Mesendoderm (in vitro differentiated cells): Measurements from ENCODE around the gene AK5.
"Not testable (repeated sequence)": the region's sequence is repeated elsewhere in the genome, so short reads cannot be mapped to it uniquely, and the experiment has no call there.

Experiments used
- DNase-seq: peaks from one replicate; pipeline ENCODE4 v3.0.0; 2013
- H2AK5ac ChIP-seq: 2 replicates; pipeline ENCODE4 v1.6.1; 2013; ENCODE audit warnings: low read length, inconsistent platforms
- H2BK120ac ChIP-seq: 2 replicates; pipeline ENCODE4 v1.6.1; 2013; ENCODE audit warnings: low read depth, mild to moderate bottlenecking, low read length, moderate library complexity, mixed read lengths
- H2BK15ac ChIP-seq: replicated peaks from 2 replicates; pipeline ENCODE4 v1.6.1; 2013; ENCODE audit warnings: low read depth, mild to moderate bottlenecking, moderate library complexity
- H2BK5ac ChIP-seq: 2 replicates; pipeline ENCODE4 v1.6.1; 2013; ENCODE audit warnings: low read length, inconsistent platforms
- H3K18ac ChIP-seq: 2 replicates; pipeline ENCODE4 v1.6.1; 2013; ENCODE audit warnings: mild to moderate bottlenecking, low read length, mixed read lengths
- H3K23ac ChIP-seq: one replicate; pipeline ENCODE4 v1.6.1; 2013; ENCODE audit warnings: low read length
- H3K27ac ChIP-seq: 2 replicates; pipeline ENCODE4 v1.5.1; 2013; ENCODE audit warnings: low read depth, mild to moderate bottlenecking, inconsistent platforms, low read length, moderate library complexity
- H3K27me3 ChIP-seq: 2 replicates; pipeline ENCODE4 v1.6.1; 2013; ENCODE audit warnings: low read length, control low read depth, mild to moderate bottlenecking, inconsistent platforms; ENCODE audit not compliant: insufficient read depth, poor library complexity
- H3K36me3 ChIP-seq: 2 replicates; pipeline ENCODE4 v1.6.1; 2013; ENCODE audit warnings: low read length, inconsistent platforms; ENCODE audit not compliant: control insufficient read depth, insufficient read depth
- H3K4ac ChIP-seq: one replicate; pipeline ENCODE4 v1.6.1; 2013; ENCODE audit warnings: low read depth, mild to moderate bottlenecking, low read length, moderate library complexity
- H3K4me1 ChIP-seq: 2 replicates; pipeline ENCODE4 v1.6.1; 2013; ENCODE audit warnings: low read depth, low read length, inconsistent platforms; ENCODE audit not compliant: control insufficient read depth
- H3K4me2 ChIP-seq: 2 replicates; pipeline ENCODE4 v1.6.1; 2013; ENCODE audit warnings: low read length
- H3K4me3 ChIP-seq: 2 replicates; pipeline ENCODE4 v1.5.1; 2013; ENCODE audit warnings: mild to moderate bottlenecking, low read length
- H3K56ac ChIP-seq: one replicate; pipeline ENCODE4 v1.6.1; 2013; ENCODE audit warnings: low read length
- H3K79me1 ChIP-seq: 2 replicates; pipeline ENCODE4 v1.6.1; 2013; ENCODE audit warnings: low read length, inconsistent platforms
- H3K79me2 ChIP-seq: 2 replicates; pipeline ENCODE4 v1.6.1; 2013; ENCODE audit warnings: mild to moderate bottlenecking, low read length; ENCODE audit not compliant: control insufficient read depth, insufficient read depth
- H3K9ac ChIP-seq: 2 replicates; pipeline ENCODE4 v1.6.1; 2013; ENCODE audit warnings: low read length, inconsistent platforms
- H4K5ac ChIP-seq: one replicate; pipeline ENCODE4 v1.6.1; 2013; ENCODE audit warnings: low read length
- H4K8ac ChIP-seq: one replicate; pipeline ENCODE4 v1.6.1; 2013; ENCODE audit warnings: low read depth, mild to moderate bottlenecking, control low read depth, low read length, moderate library complexity
- whole genome bisulfite sequencing: extraction: QIAGEN DNeasy Blood & Tissue Kit; methylation state at CpG from one replicate; pipeline ENCODE4 v1.1.7; 2013; ENCODE audit warnings: low lambda C conversion rate, missing lambda C conversion rate; ENCODE audit not compliant: insufficient coverage; ENCODE audit errors: extremely low coverage; 5-methylcytosine and 5-hydroxymethylcytosine counted together

AK5 gene

DNA sequence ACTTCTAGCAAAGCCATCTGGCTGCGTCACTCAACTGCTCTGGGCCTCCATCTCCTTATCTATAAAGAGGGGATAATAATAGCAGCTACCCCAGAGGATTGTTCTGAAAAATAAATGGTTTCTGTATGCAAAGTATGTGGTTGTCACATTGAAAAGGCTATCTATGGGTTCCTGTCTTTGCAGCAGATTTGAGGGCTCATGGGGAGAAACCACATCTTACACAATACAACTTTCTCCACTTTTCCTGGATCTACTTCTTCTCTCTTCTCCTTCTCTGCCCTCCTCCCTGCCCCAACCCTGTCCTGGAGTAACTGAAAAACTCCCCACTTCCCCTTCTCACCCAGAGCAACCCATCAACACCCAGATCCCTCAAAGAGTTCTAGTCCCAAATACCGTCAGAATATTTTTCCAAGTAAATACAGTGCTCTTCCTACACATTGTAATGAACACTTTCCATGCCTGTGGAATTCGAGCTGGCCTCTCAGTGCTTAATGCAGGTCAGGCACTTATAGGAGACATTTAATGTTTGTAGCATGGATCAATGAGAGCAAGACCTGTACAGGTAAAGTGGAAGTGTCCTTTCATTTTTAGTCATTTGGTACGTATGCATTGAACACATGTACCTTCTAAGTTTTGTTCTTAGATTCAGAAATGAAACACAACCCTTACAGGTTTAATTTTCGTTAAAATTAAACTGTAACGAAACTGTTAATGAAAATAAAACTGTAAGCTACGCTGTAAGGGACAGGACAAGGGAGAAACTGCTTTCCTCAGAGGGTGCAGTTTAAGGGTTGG lies 131.9 kb downstream of the AK5 start:
- Histone ChIP-seq H2AK5ac (no peak overlapping the region), H2BK15ac (no peak overlapping the region), H3K4me1 (no peaks in the 10 kb centered on the region), H3K18ac (no peak overlapping the region), H4K8ac (no peak overlapping the region), H4K5ac (no peak overlapping the region), H3K56ac (no peak overlapping the region), H3K36me3 (no peaks in the 10 kb centered on the region), H3K4ac (no peak overlapping the region), H3K23ac (no peak overlapping the region), H3K4me2 (no peak overlapping the region), H2BK120ac (no peak overlapping the region), H3K79me1 (no peaks in the 10 kb centered on the region), H3K4me3 (no peak overlapping the region), H3K27me3 (no peaks in the 10 kb centered on the region), H3K79me2 (no peaks in the 10 kb centered on the region), H2BK5ac (no peak overlapping the region), H3K27ac (no peak overlapping the region), H3K9ac (no peak overlapping the region)
- no peak for DNase-seq
- WGBS: no CpG with 5 or more reads among the region's 7 CpGs

DNA sequence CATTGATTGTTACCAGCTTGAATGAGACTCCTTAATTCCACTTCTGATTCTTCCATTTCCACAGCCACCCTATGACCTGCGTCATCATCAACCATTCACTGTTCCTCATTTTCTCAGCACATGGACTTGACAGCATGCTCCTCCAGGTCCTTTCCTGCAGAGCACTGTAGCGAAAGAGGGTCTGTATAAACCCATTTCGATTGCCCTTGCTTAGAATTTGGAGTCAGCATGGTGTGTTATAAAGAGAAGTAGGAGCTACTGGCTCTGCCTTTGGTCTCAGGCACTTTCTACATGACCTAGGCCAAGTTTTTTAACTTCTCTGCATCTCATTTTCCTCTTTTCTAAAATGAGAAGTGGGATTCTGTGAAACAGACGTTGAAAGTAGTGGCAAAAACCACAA lies 133.8 kb downstream of the AK5 start:
- no peak overlapping the region for H3K9ac ChIP-seq
- DNase-seq: no peak
- no CpG with 5 or more reads among the region's 4 CpGs for WGBS

DNA sequence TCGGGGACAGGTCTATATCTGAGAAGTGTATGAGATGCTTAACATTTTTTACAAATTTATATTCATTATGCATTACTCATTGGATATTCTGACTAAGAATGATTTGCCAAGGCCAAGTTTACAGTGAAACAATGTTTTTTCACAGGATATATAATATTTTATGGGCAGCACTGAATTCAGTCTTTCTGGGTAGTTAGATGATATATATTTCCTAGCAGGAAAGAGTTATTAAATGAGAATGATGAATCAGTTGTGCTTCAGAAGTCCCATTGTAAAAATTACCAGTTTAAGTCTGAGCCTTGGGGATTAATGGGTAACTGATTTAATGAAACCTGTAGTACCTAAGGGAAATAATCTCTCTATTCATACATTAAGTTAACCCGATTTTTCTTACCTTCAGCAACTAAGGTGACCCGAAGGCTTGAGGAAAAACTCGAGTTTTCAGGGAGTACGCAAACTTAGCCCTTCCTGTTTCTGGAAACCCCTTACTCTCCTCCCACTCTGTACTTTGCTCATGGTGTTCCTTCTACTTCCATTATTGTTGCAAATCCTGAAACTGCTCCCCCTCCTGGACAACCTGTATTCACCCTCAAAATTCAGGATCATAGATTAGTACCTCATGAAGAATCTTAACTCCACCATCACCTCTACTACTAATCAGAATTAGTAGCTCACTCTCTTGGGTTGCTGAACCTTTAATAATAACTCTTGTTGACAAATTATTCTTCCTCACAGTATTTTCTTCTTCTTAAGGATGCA lies 135.1 kb downstream of the AK5 start:
- peak; percentile 65 for DNase-seq
- WGBS: no CpG with 5 or more reads among the region's 5 CpGs

More for the DNA sequence above, 133.8 kb downstream of the AK5 start:
- Histone ChIP-seq H3K4me1 (no peaks in the 10 kb centered on the region), H3K23ac (no peak overlapping the region), H3K79me1 (no peaks in the 10 kb centered on the region), H3K18ac (no peak overlapping the region), H2BK120ac (no peak overlapping the region), H2BK15ac (no peak overlapping the region), H3K4me3 (no peak overlapping the region), H4K5ac (no peak overlapping the region), H3K27ac (no peak overlapping the region), H4K8ac (no peak overlapping the region), H3K4ac (no peak overlapping the region), H2AK5ac (no peak overlapping the region), H3K4me2 (no peak overlapping the region), H3K27me3 (no peaks in the 10 kb centered on the region), H3K36me3 (no peaks in the 10 kb centered on the region), H3K79me2 (no peaks in the 10 kb centered on the region), H2BK5ac (no peak overlapping the region), H3K56ac (no peak overlapping the region)

DNA sequence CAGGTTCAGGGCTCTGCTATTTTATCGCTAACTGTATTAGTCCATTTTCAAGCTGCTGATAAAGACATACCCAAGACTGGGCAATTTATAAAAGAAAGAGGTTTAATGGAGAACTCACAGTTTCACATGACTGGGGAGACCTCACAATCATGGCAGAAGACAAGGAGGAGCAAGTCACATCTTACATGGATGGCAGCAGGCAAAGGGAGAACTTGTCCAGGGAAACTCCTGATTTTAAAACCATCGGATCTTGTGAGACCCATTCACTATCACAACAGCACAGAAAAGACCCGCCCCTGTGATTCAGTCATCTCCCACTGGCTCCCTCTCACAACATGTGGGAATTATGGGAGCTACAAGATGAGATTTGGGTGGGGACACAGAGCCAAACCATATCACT lies 136.2 kb downstream of the AK5 start:
- H3K79me1 ChIP-seq, H2BK120ac ChIP-seq, H3K36me3 ChIP-seq, H3K27me3 ChIP-seq, H3K56ac ChIP-seq, H3K4me1 ChIP-seq, H3K27ac ChIP-seq, DNase-seq, H4K5ac ChIP-seq, H3K4me3 ChIP-seq, H3K9ac ChIP-seq, H2AK5ac ChIP-seq, H3K4me2 ChIP-seq, H2BK5ac ChIP-seq, H3K18ac ChIP-seq, H2BK15ac ChIP-seq, H3K4ac ChIP-seq, H3K79me2 ChIP-seq, H4K8ac ChIP-seq, H3K23ac ChIP-seq: not testable (repeated sequence)
- no CpG with 5 or more reads among the region's 3 CpGs for WGBS

More for the DNA sequence above, 135.1 kb downstream of the AK5 start:
- H3K27me3 ChIP-seq: no peaks in the 10 kb centered on the region
- H3K4me1 ChIP-seq: no peaks in the 10 kb centered on the region
- H3K9ac ChIP-seq: no peak overlapping the region
- no peak overlapping the region for H3K4me2 ChIP-seq
- H2BK5ac ChIP-seq: no peak overlapping the region
- no peak overlapping the region for H2AK5ac ChIP-seq
- no peak overlapping the region for H3K4ac ChIP-seq
- H3K27ac ChIP-seq: no peak overlapping the region
- no peak overlapping the region for H4K5ac ChIP-seq
- H2BK15ac ChIP-seq: no peak overlapping the region
- no peaks in the 10 kb centered on the region for H3K79me2 ChIP-seq
- H3K4me3 ChIP-seq: no peak overlapping the region
- no peaks in the 10 kb centered on the region for H3K79me1 ChIP-seq
- H3K23ac ChIP-seq: no peak overlapping the region
- H3K56ac ChIP-seq: no peak overlapping the region
- H4K8ac ChIP-seq: no peak overlapping the region
- H3K36me3 ChIP-seq: no peaks in the 10 kb centered on the region
- H3K18ac ChIP-seq: no peak overlapping the region
- no peak overlapping the region for H2BK120ac ChIP-seq

DNA sequence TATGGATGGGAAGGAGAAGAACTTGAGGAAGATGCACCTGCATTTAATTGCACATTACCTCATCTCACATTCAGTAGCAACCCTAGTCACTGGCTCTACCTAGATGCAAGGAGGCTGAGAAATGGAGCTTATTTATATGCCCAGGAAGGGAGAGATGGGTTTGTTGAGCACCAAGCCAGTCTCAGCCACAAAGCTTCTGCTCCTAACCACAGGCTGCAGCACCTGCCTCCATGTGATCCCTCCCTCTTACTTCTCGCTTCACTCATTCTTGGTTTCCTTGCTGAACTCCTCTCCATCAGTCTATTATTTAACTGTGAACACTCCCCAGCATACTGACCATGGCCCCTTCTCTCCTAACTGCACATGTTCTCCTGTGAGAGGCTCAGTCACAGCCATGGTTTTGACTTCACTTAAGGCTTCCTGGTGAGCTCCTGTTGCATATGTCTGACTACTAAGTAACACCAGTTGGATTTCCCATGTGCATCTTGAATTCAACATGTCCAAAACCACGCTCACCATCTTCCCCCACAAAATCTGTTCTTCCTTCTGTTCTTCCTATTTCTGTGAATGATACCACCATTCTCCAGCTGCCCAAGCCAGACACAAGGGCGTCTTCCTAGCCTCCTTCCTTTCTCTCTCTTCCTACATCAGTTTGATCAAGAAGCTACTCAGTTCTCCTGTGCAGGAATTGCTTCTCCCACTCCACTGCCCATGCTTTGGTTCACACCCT lies 139.8 kb downstream of the AK5 start:
- no peak overlapping the region for H3K27ac ChIP-seq
- H3K4me1 ChIP-seq: no peaks in the 10 kb centered on the region
- no peak overlapping the region for H2BK120ac ChIP-seq
- H2AK5ac ChIP-seq: no peak overlapping the region
- H3K4me2 ChIP-seq: no peak overlapping the region
- DNase-seq: no peak
- H3K9ac ChIP-seq: no peak overlapping the region
- H3K27me3 ChIP-seq: no peaks in the 10 kb centered on the region
- H4K5ac ChIP-seq: no peak overlapping the region
- no peak overlapping the region for H3K4ac ChIP-seq
- H3K36me3 ChIP-seq: no peaks in the 10 kb centered on the region
- H3K79me1 ChIP-seq: no peaks in the 10 kb centered on the region
- H3K56ac ChIP-seq: no peak overlapping the region
- no CpG with 5 or more reads among the region's 3 CpGs for WGBS
- no peak overlapping the region for H4K8ac ChIP-seq
- no peak overlapping the region for H3K4me3 ChIP-seq
- no peak overlapping the region for H2BK15ac ChIP-seq
- H3K18ac ChIP-seq: no peak overlapping the region
- no peak overlapping the region for H3K23ac ChIP-seq
- H3K79me2 ChIP-seq: no peaks in the 10 kb centered on the region
- no peak overlapping the region for H2BK5ac ChIP-seq
